Osteoblast (primary cell): Measurements from ENCODE around the gene STX16. TPM values are rescaled to one million over a fixed set of nuclear protein-coding genes. Genes with fewer than 3 reads are reported as not detected.

Source experiments
- total RNA-seq: library from RNA; depleted of rRNA; stranded (reverse); fragments of >200 nt; gene quantifications from 2 replicates; pipeline ENCODE4 v1.2.3, GENCODE V29; 2012

STX16 gene
- total RNA-seq, 1 donor, result 28.6 TPM

Other genes starting within 250 kb of the STX16 start
- 16.3 and 16.5 TPM in 2 replicates for gene APCDD1L, start 135.9 kb upstream of the STX16 start, total RNA-seq
- gene NPEPL1, start 41.5 kb downstream of the STX16 start, total RNA-seq, result 26.8 and 29.7 TPM in 2 replicates
- 0.72 and 1.5 TPM in 2 replicates for gene GNAS-AS1, start 199.6 kb downstream of the STX16 start, total RNA-seq
- gene GNAS, start 201.4 kb downstream of the STX16 start, total RNA-seq, result 366 and 374 TPM in 2 replicates